ENCODE data around the gene PTK6.

PTK6 gene

GRCh38 chr20:63497946-63498935, 38.9 kb downstream of the PTK6 start:
- no peak for TF ChIP-seq FOXP2 (optimal IDR thresholded peaks at IDR 0.05; ENCODE audit: borderline replicate concordance, extremely low read depth, extremely low read length, insufficient read depth)
- TF ChIP-seq POLR2AphosphoS5 (IDR thresholded peaks at IDR 0.05; ENCODE audit: low read depth, low read length), result no peak
- TF ChIP-seq REST (IDR thresholded peaks at IDR 0.05; ENCODE audit: insufficient read depth in 1 of 2, low read depth in 2 of 2, low read length in 2 of 2), result no peak
- TF ChIP-seq TAF1 (IDR thresholded peaks at IDR 0.05; ENCODE audit: borderline replicate concordance, insufficient read depth, low read length), result no peak
- no peak for TF ChIP-seq SIN3A (IDR thresholded peaks at IDR 0.05; ENCODE audit: borderline replicate concordance, insufficient read depth, low read length)

DNA sequence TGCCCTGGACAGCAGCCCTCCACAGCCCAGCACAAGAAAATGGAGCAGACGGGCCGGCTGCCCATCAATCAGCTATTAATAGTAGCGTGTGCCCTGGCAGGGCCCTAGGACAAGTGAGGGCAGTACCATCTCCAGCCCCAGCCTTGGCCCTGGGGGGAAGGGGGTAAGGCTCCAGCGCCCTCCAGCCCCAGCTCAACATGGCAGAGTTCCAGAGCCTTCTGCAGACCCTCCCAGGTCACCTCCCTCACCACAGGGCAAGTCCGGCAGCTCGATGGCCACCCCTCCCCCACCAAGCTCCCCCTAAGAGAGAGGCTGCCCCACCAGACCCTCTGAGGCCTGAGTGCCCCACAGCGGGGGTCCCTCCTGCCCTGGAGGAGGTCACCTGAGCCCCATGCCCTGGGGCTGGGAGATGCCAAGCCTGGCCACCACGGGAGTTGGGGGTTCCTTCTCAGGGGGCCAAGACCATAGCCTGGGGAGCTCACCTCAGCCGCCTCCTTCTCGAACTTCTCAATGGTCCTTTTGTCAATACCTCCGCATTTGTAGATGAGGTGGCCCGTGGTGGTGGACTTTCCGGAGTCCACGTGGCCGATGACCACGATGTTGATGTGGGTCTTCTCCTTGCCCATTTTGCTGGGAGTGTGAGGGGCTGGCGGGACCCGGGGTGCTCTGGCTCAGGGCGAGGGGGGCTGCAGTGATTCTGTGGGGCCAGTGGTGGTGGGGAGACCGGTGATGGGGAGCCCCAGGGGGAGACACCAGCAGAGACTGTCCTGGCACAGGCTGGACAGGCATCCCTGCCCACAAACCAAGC, 39.8 kb downstream of the PTK6 start:
- TF ChIP-seq POLR2AphosphoS5 (IDR thresholded peaks at IDR 0.05; ENCODE audit: low read depth, low read length) (no peak), REST (IDR thresholded peaks at IDR 0.05; ENCODE audit: insufficient read depth in 1 of 2, low read depth in 2 of 2, low read length in 2 of 2) (no peak), SIN3A (IDR thresholded peaks at IDR 0.05; ENCODE audit: borderline replicate concordance, insufficient read depth, low read length) (no peak), FOXP2 (optimal IDR thresholded peaks at IDR 0.05; ENCODE audit: borderline replicate concordance, extremely low read depth, extremely low read length, insufficient read depth) (no peak), TAF1 (IDR thresholded peaks at IDR 0.05; ENCODE audit: borderline replicate concordance, insufficient read depth, low read length) (no peak)

DNA sequence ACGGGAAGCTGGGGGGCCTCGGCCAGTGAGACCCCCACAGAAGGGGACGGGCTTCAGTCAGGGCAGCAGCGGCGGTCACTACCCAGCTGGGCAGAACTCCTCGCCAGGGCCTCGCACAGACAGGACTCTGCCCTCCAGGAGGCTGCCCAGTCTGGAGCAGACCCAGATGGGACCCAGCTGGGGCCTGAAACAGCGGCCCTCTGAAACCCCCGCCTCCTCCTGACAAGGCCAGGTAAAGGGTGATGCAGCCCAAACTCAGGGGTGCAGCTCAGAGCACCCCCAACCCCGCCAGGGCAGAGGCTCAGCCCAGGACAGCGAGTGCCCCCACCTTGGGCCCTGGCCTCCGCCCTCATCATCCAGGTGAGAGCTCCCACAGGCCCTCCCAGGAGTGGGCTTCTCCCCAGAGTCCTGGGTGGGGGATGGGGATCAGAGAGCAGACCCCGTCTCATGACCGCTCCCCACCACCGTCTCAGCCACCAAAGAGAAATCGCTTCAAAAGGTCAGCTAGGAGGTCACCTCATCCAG, 40.5 kb downstream of the PTK6 start:
- TF ChIP-seq REST (IDR thresholded peaks at IDR 0.05; ENCODE audit: insufficient read depth in 1 of 2, low read depth in 2 of 2, low read length in 2 of 2), result no peak
- no peak for TF ChIP-seq SIN3A (IDR thresholded peaks at IDR 0.05; ENCODE audit: borderline replicate concordance, insufficient read depth, low read length)
- TF ChIP-seq POLR2AphosphoS5 (IDR thresholded peaks at IDR 0.05; ENCODE audit: low read depth, low read length), result no peak
- TF ChIP-seq FOXP2 (optimal IDR thresholded peaks at IDR 0.05; ENCODE audit: borderline replicate concordance, extremely low read depth, extremely low read length, insufficient read depth), result no peak
- no peak for TF ChIP-seq TAF1 (IDR thresholded peaks at IDR 0.05; ENCODE audit: borderline replicate concordance, insufficient read depth, low read length)

- TF ChIP-seq TAF1 (IDR thresholded peaks at IDR 0.05; ENCODE audit: borderline replicate concordance, insufficient read depth, low read length), result no peak
- TF ChIP-seq FOXP2 (optimal IDR thresholded peaks at IDR 0.05; ENCODE audit: borderline replicate concordance, extremely low read depth, extremely low read length, insufficient read depth), result no peak
- no peak for TF ChIP-seq REST (IDR thresholded peaks at IDR 0.05; ENCODE audit: insufficient read depth in 1 of 2, low read depth in 2 of 2, low read length in 2 of 2)
- TF ChIP-seq SIN3A (IDR thresholded peaks at IDR 0.05; ENCODE audit: borderline replicate concordance, insufficient read depth, low read length), result no peak
- TF ChIP-seq POLR2AphosphoS5 (IDR thresholded peaks at IDR 0.05; ENCODE audit: low read depth, low read length), result no peak
These were observed 41.2 kb downstream of the PTK6 start for GRCh38 chr20:63495741-63496595.
